ENCODE results near the gene RXYLT1. TPM values are rescaled to one million over a fixed set of nuclear protein-coding genes. Genes with fewer than 3 reads are reported as not detected.

Gene RXYLT1
- total RNA-seq, 2 donors from 2014 or later, result 8.9 to 18.5 TPM

DNA sequence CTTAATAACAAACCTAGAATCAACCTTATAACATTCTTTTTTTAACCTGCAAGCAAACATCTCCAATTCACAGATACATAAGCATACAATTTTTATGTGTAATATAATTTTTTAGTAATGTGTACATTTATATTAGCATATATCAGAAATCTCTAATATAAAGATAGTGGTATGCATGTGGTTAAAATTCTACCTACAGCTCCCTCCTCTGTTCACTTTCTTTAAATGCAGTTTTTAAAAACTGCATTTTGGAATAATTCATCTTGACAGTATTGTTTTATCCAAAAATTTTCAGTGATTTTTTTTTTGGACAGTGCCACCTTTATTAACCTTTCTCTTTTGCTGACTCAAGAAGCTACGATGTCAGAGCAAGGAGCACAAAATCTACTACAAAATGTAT lies 13.2 kb upstream of the RXYLT1 start:
- H3K4me1 ChIP-seq (ENCODE audit: control insufficient read depth in 1 of 2, low read depth in 2 of 2), result no peaks in the 10 kb centered on the region
- no peak overlapping the region for H3K27ac ChIP-seq
- ATAC-seq (ENCODE audit: insufficient number of reproducible peaks, low FRiP score, low read depth) (no peak), DNase-seq (ENCODE audit: low spot score) (no peak)
- TF ChIP-seq CTCF (IDR thresholded peaks at IDR 0.05), result no peak
- no peaks in the 10 kb centered on the region for H3K9me3 ChIP-seq
- no peaks in the 10 kb centered on the region for H3K36me3 ChIP-seq
- no peak overlapping the region for H3K4me3 ChIP-seq
- H3K27me3 ChIP-seq (replicated peaks; ENCODE audit: insufficient read depth), result no peaks in the 10 kb centered on the region

DNA sequence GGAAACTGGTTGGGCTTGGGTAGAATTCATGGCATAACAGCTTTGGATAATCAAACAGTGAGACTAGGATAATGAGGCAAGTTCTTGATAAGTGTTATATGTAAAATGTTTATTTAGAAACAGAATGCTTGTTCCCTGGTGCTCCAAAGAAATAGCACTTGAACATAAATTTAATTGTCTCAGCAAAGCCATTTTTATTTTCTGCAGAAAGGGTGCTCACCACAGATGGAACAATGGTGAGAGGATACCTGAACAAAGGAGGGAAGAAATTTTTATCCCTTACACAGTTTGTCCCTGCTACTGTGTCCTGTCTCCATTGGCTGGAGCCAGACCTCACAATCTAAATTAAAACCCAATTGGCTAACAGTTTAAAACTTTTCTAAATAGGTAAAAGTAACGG lies 9.3 kb upstream of the RXYLT1 start:
- no peaks in the 10 kb centered on the region for H3K27me3 ChIP-seq (replicated peaks; ENCODE audit: insufficient read depth)
- TF ChIP-seq CTCF (IDR thresholded peaks at IDR 0.05), result no peak
- no peaks in the 10 kb centered on the region for H3K4me1 ChIP-seq (ENCODE audit: control insufficient read depth in 1 of 2, low read depth in 2 of 2)
- H3K4me3 ChIP-seq, result no peak overlapping the region
- H3K27ac ChIP-seq, result no peak overlapping the region
- DNase-seq (ENCODE audit: low spot score) (no peak), ATAC-seq (ENCODE audit: insufficient number of reproducible peaks, low FRiP score, low read depth) (no peak)
- H3K9me3 ChIP-seq, result no peaks in the 10 kb centered on the region
- no peaks in the 10 kb centered on the region for H3K36me3 ChIP-seq

GRCh38 chr12:63777340-63777739 lies 2.4 kb upstream of the RXYLT1 start:
- Histone ChIP-seq H3K4me1 (ENCODE audit: control insufficient read depth in 1 of 2, low read depth in 2 of 2) (peaks cover 6 to 13% of the 10 kb centered on the region in 2 donors), H3K27ac (no peak overlapping the region), H3K4me3 (no peak overlapping the region), H3K36me3 (no peaks in the 10 kb centered on the region), H3K27me3 (replicated peaks; ENCODE audit: insufficient read depth) (no peaks in the 10 kb centered on the region), H3K9me3 (no peaks in the 10 kb centered on the region)
- no peak for DNase-seq (ENCODE audit: low spot score)
- no peak for ATAC-seq (ENCODE audit: insufficient number of reproducible peaks, low FRiP score, low read depth)
- TF ChIP-seq CTCF (IDR thresholded peaks at IDR 0.05), result no peak

DNA sequence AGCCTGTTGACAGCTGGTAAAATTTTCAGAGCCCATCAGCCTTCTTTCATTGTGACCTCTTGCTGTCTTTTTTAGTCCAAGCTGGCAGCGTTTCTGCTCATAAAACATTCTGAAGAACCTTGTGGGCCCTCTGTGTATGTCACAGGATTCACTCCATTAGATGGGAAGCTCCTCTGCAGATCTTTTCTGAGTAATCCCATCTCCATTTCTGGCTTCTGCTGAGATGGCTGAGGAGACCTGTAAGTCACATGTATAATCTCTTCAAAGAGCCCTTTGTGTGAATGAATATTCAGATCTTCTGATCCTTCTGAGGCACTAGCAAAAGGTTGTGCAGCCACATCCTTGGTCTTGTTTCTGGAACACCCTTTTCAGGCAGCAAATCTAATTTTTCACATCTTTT lies 2.8 kb downstream of the RXYLT1 start:
- H3K36me3 ChIP-seq, result peaks cover 4% of the 10 kb centered on the region

GRCh38 chr12:63787306-63787705 lies 7.6 kb downstream of the RXYLT1 start:
- no peak for DNase-seq (ENCODE audit: low spot score)
- Histone ChIP-seq H3K4me3 (no peak overlapping the region), H3K36me3 (peaks cover 4% of the 10 kb centered on the region), H3K9me3 (no peaks in the 10 kb centered on the region), H3K27me3 (replicated peaks; ENCODE audit: insufficient read depth) (no peaks in the 10 kb centered on the region), H3K27ac (no peak overlapping the region), H3K4me1 (ENCODE audit: control insufficient read depth in 1 of 2, low read depth in 2 of 2) (no peaks in the 10 kb centered on the region)
- TF ChIP-seq CTCF (IDR thresholded peaks at IDR 0.05), result no peak
- no peak for ATAC-seq (ENCODE audit: insufficient number of reproducible peaks, low FRiP score, low read depth)

More for the DNA sequence above, 2.8 kb downstream of the RXYLT1 start:
- TF ChIP-seq CTCF (IDR thresholded peaks at IDR 0.05), result no peak
- no peak for ATAC-seq (ENCODE audit: insufficient number of reproducible peaks, low FRiP score, low read depth)
- Histone ChIP-seq H3K4me3 (no peak overlapping the region), H3K27ac (no peak overlapping the region), H3K9me3 (no peaks in the 10 kb centered on the region), H3K27me3 (replicated peaks; ENCODE audit: insufficient read depth) (no peaks in the 10 kb centered on the region), H3K4me1 (ENCODE audit: control insufficient read depth in 1 of 2, low read depth in 2 of 2) (peaks cover 6 to 13% of the 10 kb centered on the region in 2 donors)
- DNase-seq (ENCODE audit: low spot score), result no peak
